Fibroblast of pulmonary artery (primary cell): Measurements from ENCODE around the gene SMIM29.
"Not testable (repeated sequence)": the region's sequence is repeated elsewhere in the genome, so short reads cannot be mapped to it uniquely, and the experiment has no call there.

Source experiments
- DNase-seq: peaks from one replicate; pipeline ENCODE4 v3.0.0-alpha.2; 2010; ENCODE audit warnings: low read depth
- H3K4me3 ChIP-seq: replicated peaks from 2 replicates; pipeline ENCODE4 v1.5.1; 2011; ENCODE audit warnings: low read depth, mild to moderate bottlenecking, control low read depth, low read length, moderate library complexity
- TF ChIP-seq, protein P1 (sequence below): IDR thresholded peaks from 2 replicates; pipeline ENCODE4 v1.5.1; 2011; ENCODE audit warnings: mild to moderate bottlenecking, control low read depth, low read length, inconsistent platforms; ENCODE audit errors: missing control alignments

Gene SMIM29

DNA sequence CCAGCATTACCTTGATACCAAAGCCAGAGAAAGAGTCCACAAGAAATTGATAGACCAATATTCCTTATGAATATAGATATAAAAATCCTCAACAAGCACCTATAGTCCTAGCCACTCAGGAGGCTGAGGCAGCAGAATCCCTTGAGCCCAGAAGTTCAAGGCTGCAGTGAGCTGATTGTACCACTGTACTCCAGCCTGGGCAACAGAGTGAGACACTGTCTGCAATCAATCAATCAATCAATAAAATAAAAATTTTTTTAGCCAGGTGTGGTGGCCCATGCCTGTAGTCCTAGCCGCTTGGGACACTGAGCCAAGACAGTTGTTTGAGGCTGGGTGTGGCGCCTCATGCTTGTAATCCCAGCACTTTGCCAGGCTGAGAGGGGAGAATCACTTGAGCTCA, 18.9 kb upstream of the SMIM29 start:
- TF ChIP-seq, protein P1, sequence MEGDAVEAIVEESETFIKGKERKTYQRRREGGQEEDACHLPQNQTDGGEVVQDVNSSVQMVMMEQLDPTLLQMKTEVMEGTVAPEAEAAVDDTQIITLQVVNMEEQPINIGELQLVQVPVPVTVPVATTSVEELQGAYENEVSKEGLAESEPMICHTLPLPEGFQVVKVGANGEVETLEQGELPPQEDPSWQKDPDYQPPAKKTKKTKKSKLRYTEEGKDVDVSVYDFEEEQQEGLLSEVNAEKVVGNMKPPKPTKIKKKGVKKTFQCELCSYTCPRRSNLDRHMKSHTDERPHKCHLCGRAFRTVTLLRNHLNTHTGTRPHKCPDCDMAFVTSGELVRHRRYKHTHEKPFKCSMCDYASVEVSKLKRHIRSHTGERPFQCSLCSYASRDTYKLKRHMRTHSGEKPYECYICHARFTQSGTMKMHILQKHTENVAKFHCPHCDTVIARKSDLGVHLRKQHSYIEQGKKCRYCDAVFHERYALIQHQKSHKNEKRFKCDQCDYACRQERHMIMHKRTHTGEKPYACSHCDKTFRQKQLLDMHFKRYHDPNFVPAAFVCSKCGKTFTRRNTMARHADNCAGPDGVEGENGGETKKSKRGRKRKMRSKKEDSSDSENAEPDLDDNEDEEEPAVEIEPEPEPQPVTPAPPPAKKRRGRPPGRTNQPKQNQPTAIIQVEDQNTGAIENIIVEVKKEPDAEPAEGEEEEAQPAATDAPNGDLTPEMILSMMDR: no peak
- no peak for DNase-seq
- no peak overlapping the region for H3K4me3 ChIP-seq

DNA sequence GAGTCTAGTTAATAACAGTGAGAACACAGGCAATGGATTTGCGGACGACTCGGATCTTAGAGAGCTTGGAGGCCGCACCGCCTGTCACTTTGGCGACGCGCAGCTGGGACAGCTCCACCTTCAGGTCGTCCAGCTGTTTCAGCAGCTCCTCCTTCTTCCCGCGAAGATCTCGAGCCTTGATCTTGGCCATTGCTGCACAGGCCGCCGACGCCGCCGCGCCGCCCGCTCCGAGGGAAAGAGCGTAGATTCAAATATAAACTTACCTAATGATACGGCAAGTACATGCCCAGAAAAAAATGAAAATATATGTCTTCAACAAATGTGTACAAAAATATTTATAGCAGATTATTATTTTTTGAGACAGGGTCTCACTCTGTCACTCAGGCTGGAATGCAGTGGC, 14.7 kb upstream of the SMIM29 start:
- DNase-seq, H3K4me3 ChIP-seq: not testable (repeated sequence)

DNA sequence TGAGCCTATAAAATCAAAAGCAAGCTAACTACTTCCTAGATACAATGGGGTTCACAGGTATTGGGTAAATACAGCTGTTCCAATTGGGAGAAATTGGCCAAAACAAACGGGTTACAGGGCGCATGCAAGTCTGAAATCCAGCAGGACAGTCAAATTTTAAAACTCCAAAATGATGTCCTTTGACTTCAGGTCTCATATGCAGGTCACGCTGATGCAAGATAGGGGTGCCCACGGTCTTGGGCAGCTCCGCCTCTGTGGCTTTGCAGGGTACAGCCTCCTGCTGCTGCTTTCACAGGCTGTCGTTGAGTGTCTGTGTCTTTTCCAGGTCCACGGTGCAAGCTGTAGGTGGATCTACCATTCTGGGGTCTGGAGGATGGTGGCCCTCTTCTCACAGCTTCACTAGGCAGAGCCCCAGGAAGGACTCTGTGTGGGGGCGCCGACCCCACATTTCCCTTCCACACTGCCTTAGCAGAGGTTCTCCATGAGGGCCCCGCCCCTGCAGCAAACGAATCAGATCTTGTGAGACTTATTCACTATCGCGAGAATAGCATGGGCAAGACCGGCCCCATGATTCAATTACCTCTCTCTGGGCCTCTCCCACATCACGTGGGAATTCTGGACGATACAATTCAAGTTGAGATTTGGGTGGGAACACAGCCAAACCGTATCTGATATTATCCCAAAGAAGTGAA, 11.9 kb upstream of the SMIM29 start:
- TF ChIP-seq, protein P1: no peak

DNA sequence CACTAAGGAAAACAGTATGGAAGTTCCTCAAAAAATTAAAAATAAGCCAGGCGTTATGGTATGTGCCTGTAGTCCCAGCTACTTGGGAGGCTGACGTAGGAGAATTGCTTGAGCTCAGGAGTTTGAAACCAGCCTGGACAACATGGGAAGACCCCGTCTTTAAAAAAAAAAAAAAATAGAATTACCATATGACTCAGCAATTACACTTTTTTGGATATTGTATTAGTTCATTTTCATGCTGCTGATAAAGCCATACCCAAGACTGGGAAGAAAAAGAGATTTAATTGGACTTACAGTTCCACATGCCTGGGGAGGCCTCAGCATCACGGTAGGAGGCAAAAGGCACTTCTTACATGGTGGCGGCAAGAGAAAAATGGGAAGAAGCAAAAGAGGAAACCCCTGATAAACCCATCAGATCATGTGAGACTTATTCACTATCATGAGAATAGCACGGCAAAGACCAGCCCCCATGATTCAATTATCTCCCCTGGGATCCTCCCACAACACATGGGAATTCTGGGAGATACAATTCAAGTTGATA, 10.8 kb upstream of the SMIM29 start:
- H3K4me3 ChIP-seq: no peak overlapping the region
- DNase-seq: no peak
- TF ChIP-seq, protein P1: no peak

More for the DNA sequence above, 11.9 kb upstream of the SMIM29 start:
- no peak for DNase-seq
- no peak overlapping the region for H3K4me3 ChIP-seq

DNA sequence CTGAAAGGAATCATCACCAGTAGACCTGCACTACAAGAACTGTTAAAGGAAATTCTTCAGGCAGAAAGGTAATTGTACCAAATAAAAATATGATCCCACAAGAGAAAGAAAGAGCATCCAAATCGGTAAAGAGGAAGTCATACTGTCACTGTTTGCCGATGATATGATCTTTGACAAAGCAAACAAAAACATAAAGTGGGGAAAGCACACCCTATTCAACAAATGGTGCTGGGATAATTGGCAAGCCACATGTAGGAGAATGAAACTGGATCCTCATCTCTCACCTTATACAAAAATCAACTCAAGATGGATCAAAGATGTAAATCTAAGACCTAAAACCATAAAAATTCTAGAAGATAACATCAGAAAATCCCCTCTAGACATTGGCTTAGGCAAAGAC, 3.6 kb upstream of the SMIM29 start:
- not testable (repeated sequence) for H3K4me3 ChIP-seq, DNase-seq

DNA sequence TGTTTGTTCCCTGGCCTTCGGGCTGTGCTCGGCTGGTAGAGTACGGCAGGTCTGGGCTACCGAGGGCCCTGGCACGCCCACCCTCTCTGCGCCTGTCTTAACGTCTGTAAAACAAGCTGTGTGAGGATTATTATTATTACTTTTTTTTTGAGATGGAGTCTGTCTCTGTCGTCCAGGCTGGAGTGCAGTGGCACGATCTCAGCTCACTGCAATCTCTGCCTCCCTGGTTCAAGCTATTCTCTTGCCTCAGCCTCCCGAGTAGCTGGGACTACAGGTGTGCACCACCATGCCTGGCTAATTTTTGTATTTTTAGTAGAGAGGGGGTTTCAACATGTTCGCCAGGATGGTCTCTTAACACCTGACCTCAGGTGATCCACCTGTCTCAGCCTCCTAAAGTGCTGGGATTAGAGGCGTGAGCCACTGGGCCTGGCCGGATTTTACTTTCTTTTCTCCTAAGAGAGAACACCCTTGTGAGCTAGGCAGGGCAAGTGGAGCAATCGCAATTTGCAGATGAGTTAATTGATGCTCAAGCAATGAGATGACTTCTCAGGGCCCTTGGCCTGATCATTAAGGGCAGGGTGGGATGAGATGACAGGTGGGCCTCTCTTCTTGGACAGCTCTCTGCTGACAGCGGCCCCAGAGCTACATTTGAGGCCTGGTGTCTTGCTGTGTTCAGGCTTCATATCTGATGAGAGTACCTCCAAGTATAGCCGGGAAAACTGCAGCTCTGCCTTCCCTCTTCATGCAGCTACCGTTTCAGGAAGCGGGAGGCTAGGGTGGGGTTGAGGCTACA, 859 bp upstream of the SMIM29 start:
- DNase-seq: no peak
- TF ChIP-seq, protein P1: no peak
- H3K4me3 ChIP-seq: peak overlapping the region; percentile 81

DNA sequence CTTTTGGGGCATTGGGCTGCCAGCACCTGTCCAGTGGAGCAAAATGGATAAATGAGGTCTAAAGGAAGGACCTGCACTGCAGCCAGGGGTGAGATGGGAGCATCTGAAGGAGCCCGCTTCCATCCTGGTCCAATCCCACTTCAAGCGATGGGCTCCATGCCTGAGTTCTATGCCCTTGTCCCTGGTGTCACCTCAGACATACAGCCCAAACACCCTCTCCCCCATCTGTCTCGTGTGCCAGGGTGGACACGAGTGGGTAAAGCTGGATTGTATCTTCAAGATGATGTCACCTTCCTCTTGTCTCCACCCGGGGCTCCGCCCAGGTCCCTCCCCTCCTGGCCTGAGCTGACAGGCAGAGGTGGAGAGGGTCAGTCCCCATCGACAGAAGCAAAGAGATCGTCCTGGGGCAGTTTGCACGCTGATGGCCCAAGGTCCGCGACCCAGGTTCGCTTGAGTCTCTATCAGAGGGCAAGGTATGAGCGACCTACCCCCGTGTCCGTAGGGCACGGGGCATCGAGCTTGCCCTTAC, 544 bp downstream of the SMIM29 start:
- TF ChIP-seq, protein P1: no peak

More for the DNA sequence above, 544 bp downstream of the SMIM29 start:
- DNase-seq: no peak
- peak overlapping the region; percentile 81 for H3K4me3 ChIP-seq
